H1 (cell line): ENCODE measurements around the gene LHFPL6. TPM values are rescaled to one million over a fixed set of nuclear protein-coding genes. Genes with fewer than 3 reads are reported as not detected.

Experiments
- CTCF ChIA-PET: fragments of 300-600 bp; sonication (Branson Sonifier 250); formaldehyde crosslinking; loops from one replicate; lab custom pipeline; 2021; ENCODE audit not compliant: partially characterized antibody; lab: Charles Lee
- POLR2A ChIA-PET: fragments of 300-600 bp; sonication (Branson Sonifier 250); formaldehyde crosslinking; loops from one replicate; lab custom pipeline; 2021; ENCODE audit warnings: inconsistent platforms; ENCODE audit not compliant: partially characterized antibody; lab: Charles Lee
- DNase-seq, 2 experiments: peaks; one replicate each; pipeline versions ENCODE4 v3.0.0 to v3.0.0-alpha.2; 2010 to 2022; ENCODE audit warnings: low spot score in 2 of 2, low read depth in 1 of 2, mixed read lengths in 1 of 2
- FAIRE-seq: peaks from 2 replicates; lab custom pipeline; 2011; peaks lifted over from hg19 to GRCh38; lab: Jason Lieb, UNC
- H2AFZ ChIP-seq: 2 replicates; pipeline ENCODE4 v1.8.1; 2012; ENCODE audit warnings: low read length, inconsistent platforms
- H2AK5ac ChIP-seq: 2 replicates; pipeline ENCODE4 v1.6.1; 2013; ENCODE audit warnings: low read depth, low read length
- H2BK120ac ChIP-seq: replicated peaks from 2 replicates; pipeline ENCODE3; 2013; ENCODE audit warnings: low read depth, low read length, inconsistent platforms
- H2BK12ac ChIP-seq: 2 replicates; pipeline ENCODE4 v1.6.1; 2013; ENCODE audit warnings: low read depth, low read length
- H2BK15ac ChIP-seq: 2 replicates; pipeline ENCODE4 v1.6.1; 2013; ENCODE audit warnings: low read length
- H2BK20ac ChIP-seq: 2 replicates; pipeline ENCODE4 v1.6.1; 2013; ENCODE audit warnings: low read length
- H2BK5ac ChIP-seq: 2 replicates; pipeline ENCODE4 v1.6.1; 2013; ENCODE audit warnings: low read depth, low read length
- H3K14ac ChIP-seq: 2 replicates; pipeline ENCODE4 v1.6.1; 2013; ENCODE audit warnings: inconsistent platforms; ENCODE audit not compliant: insufficient read length
- H3K18ac ChIP-seq: 2 replicates; pipeline ENCODE4 v1.6.1; 2013; ENCODE audit warnings: low read length; ENCODE audit errors: extremely low read depth
- H3K23ac ChIP-seq: 2 replicates; pipeline ENCODE4 v1.6.1; 2013; ENCODE audit warnings: inconsistent platforms; ENCODE audit not compliant: insufficient read length
- H3K23me2 ChIP-seq: 2 replicates; pipeline ENCODE4 v1.6.1; 2013; ENCODE audit warnings: low read depth, low read length
- H3K27ac ChIP-seq: 2 replicates; pipeline ENCODE4 v1.6.1; 2011; ENCODE audit warnings: low read depth, low read length, inconsistent platforms
- H3K27me3 ChIP-seq, 4 experiments: replicated peaks in 1 of 4; 1 replicate in 1 of 4; 2 replicates in 3 of 4; pipeline versions ENCODE4 v1.6.1 to v1.8.1; 2011 to 2013; ENCODE audit warnings: low read length in 3 of 4, mild to moderate bottlenecking in 3 of 4, inconsistent platforms in 2 of 4, mixed read lengths in 2 of 4, moderate library complexity in 1 of 4; ENCODE audit not compliant: control insufficient read depth in 3 of 4, insufficient read depth in 3 of 4; ENCODE audit errors: extremely low read depth in 1 of 4
- H3K36me3 ChIP-seq, 4 experiments: 2 replicates each; pipeline versions ENCODE4 v1.6.1 to v1.8.1; 2011 to 2013; ENCODE audit warnings: mild to moderate bottlenecking in 4 of 4, low read length in 3 of 4, moderate library complexity in 2 of 4, control low read depth in 1 of 4, inconsistent platforms in 1 of 4; ENCODE audit not compliant: insufficient read depth in 4 of 4, control insufficient read depth in 2 of 4
- H3K4ac ChIP-seq: replicated peaks from 2 replicates; pipeline ENCODE3; 2013; ENCODE audit warnings: low read length, low read depth, mixed read lengths, inconsistent platforms; ENCODE audit not compliant: insufficient read length
- H3K4me1 ChIP-seq, 4 experiments: replicated peaks in 1 of 4; 1 replicate in 1 of 4; 2 replicates in 3 of 4; pipeline versions ENCODE4 v1.6.1 to v1.8.1; 2011 to 2013; ENCODE audit warnings: low read length in 3 of 4, inconsistent platforms in 2 of 4, mixed read lengths in 1 of 4; ENCODE audit not compliant: insufficient read depth in 4 of 4, control insufficient read depth in 3 of 4
- H3K4me2 ChIP-seq, 2 experiments: 2 replicates each; pipeline versions ENCODE4 v1.6.1 to v1.8.1; 2011 to 2013; ENCODE audit warnings: low read depth in 2 of 2, low read length in 2 of 2, control low read depth in 1 of 2, inconsistent platforms in 1 of 2, mild to moderate bottlenecking in 1 of 2; ENCODE audit not compliant: insufficient read depth in 1 of 2
- H3K4me3 ChIP-seq, 4 experiments: fragments of 200-600, 300-600 bp in 1 of 4; sonication (generic), shearing (Covaris generic), sonication (Bioruptor Twin) in 1 of 4; 2 replicates each; pipeline versions ENCODE4 v1.5.1 to v1.8.1; 2011 to 2016; ENCODE audit warnings: low read length in 4 of 4, low read depth in 3 of 4, control low read depth in 2 of 4, inconsistent platforms in 2 of 4, mild to moderate bottlenecking in 2 of 4, mixed read lengths in 1 of 4, moderate library complexity in 1 of 4; ENCODE audit not compliant: insufficient read depth in 2 of 4; ENCODE audit errors: extremely low read depth in 1 of 4
- H3K56ac ChIP-seq: replicated peaks from 2 replicates; pipeline ENCODE3; 2013; ENCODE audit warnings: low read depth, mild to moderate bottlenecking, mixed read lengths, low read length, inconsistent platforms; ENCODE audit not compliant: insufficient read length
- H3K79me1 ChIP-seq: 2 replicates; pipeline ENCODE4 v1.6.1; 2013; ENCODE audit warnings: low read depth, low read length, control low read depth
- H3K79me2 ChIP-seq, 2 experiments: 2 replicates each; pipeline versions ENCODE4 v1.6.1 to v1.8.1; 2012 to 2013; ENCODE audit warnings: low read length in 2 of 2, mild to moderate bottlenecking in 2 of 2, inconsistent platforms in 1 of 2; ENCODE audit not compliant: insufficient read depth in 2 of 2, control insufficient read depth in 1 of 2
- H3K9ac ChIP-seq, 4 experiments: replicated peaks in 1 of 4; 1 replicate in 1 of 4; 2 replicates in 3 of 4; pipeline versions ENCODE4 v1.6.1 to v1.8.1; 2011 to 2013; ENCODE audit warnings: low read depth in 3 of 4, low read length in 3 of 4, control low read depth in 2 of 4, mild to moderate bottlenecking in 2 of 4, moderate library complexity in 2 of 4, inconsistent platforms in 1 of 4; ENCODE audit errors: extremely low read depth in 1 of 4
- H3K9me3 ChIP-seq, 2 experiments: 2 replicates each; pipeline versions ENCODE4 v1.6.1 to v1.8.1; 2012 to 2013; ENCODE audit warnings: mild to moderate bottlenecking in 2 of 2, moderate library complexity in 2 of 2, control low read depth in 1 of 2, inconsistent platforms in 1 of 2, low read depth in 1 of 2, low read length in 1 of 2, mixed read lengths in 1 of 2; ENCODE audit not compliant: insufficient read depth in 2 of 2
- H4K20me1 ChIP-seq, 2 experiments: replicated peaks in 1 of 2; 2 replicates each; pipeline versions ENCODE3 to v1.8.1; 2011 to 2013; ENCODE audit warnings: inconsistent platforms in 2 of 2, low read length in 2 of 2, mild to moderate bottlenecking in 1 of 2; ENCODE audit not compliant: insufficient read depth in 2 of 2, control insufficient read depth in 1 of 2
- H4K5ac ChIP-seq: 2 replicates; pipeline ENCODE4 v1.6.1; 2013; ENCODE audit warnings: low read length, low read depth, mixed read lengths, inconsistent platforms; ENCODE audit not compliant: insufficient read length
- H4K8ac ChIP-seq: 2 replicates; pipeline ENCODE4 v1.8.0; 2013; ENCODE audit warnings: mild to moderate bottlenecking, moderate library complexity, low read length, inconsistent platforms; ENCODE audit not compliant: insufficient read depth; ENCODE audit errors: extremely low read depth
- H4K91ac ChIP-seq: replicated peaks from 2 replicates; pipeline ENCODE3; 2013; ENCODE audit warnings: low read length, mixed read lengths, inconsistent platforms; ENCODE audit not compliant: insufficient read length
- ASH2L ChIP-seq: fragments of 200-600, 300-600 bp; sonication (generic); IDR thresholded peaks from one replicate; pipeline ENCODE4 v1.7.1; 2017; ENCODE audit warnings: low read length
- GABPA ChIP-seq: IDR thresholded peaks from 2 replicates; pipeline ENCODE4 v1.6.1; 2011; ENCODE audit warnings: mild to moderate bottlenecking, low read length, moderate library complexity, borderline replicate concordance; ENCODE audit not compliant: insufficient read depth
- HDAC2 ChIP-seq, 2 experiments: fragments of 300-600 bp in 1 of 2; sonication (generic) in 1 of 2; IDR thresholded peaks; 2 replicates each; pipeline ENCODE4 v1.6.1; 2011 to 2012; ENCODE audit warnings: low read depth in 2 of 2, low read length in 2 of 2, mild to moderate bottlenecking in 2 of 2, moderate library complexity in 2 of 2, borderline replicate concordance in 1 of 2, inconsistent platforms in 1 of 2
- KDM1A ChIP-seq: fragments of 200-600, 300-600 bp; sonication (generic); IDR thresholded peaks from 2 replicates; pipeline ENCODE4 v1.7.1; 2016; ENCODE audit warnings: mild to moderate bottlenecking, low read length, borderline replicate concordance
- MAFK ChIP-seq: IDR thresholded peaks from 2 replicates; pipeline ENCODE4 v1.6.1; 2012; ENCODE audit warnings: low read depth, mild to moderate bottlenecking, improper control_type of control experiment, low read length
- RBBP5 ChIP-seq: IDR thresholded peaks from 2 replicates; pipeline ENCODE4 v1.7.1; 2012; ENCODE audit warnings: low read depth, mild to moderate bottlenecking, inconsistent platforms, low read length, moderate library complexity, borderline replicate concordance
- SAP30 ChIP-seq: fragments of 300-600 bp; sonication (generic); IDR thresholded peaks from 2 replicates; pipeline ENCODE4 v1.7.1; 2012; ENCODE audit warnings: low read length, moderate library complexity, mild to moderate bottlenecking, inconsistent platforms; ENCODE audit not compliant: insufficient read depth, insufficient replicate concordance
- SIN3A ChIP-seq, 2 experiments: IDR thresholded peaks in 1 of 2; conservative IDR thresholded peaks in 1 of 2; 2 replicates each; pipeline ENCODE4 v1.6.1; 2011 to 2012; ENCODE audit warnings: low read length in 2 of 2, improper control_type of control experiment in 1 of 2, low read depth in 1 of 2, mild to moderate bottlenecking in 1 of 2
- SP1 ChIP-seq: IDR thresholded peaks from 2 replicates; pipeline ENCODE4 v1.6.1; 2011; ENCODE audit warnings: low read depth, low read length
- SP2 ChIP-seq: IDR thresholded peaks from 2 replicates; pipeline ENCODE4 v1.6.1; 2012; ENCODE audit warnings: mild to moderate bottlenecking, low read length, inconsistent platforms
- SP4 ChIP-seq: IDR thresholded peaks from 2 replicates; pipeline ENCODE4 v1.6.1; 2012; ENCODE audit warnings: low read length, inconsistent platforms
- YY1 ChIP-seq: IDR thresholded peaks from 2 replicates; pipeline ENCODE4 v1.6.1; 2011; ENCODE audit warnings: low read depth, mild to moderate bottlenecking, low read length
- WGBS, 2 experiments: shearing (Covaris generic) in 1 of 2; methylation state at CpG; one replicate each; pipeline versions ENCODE4 v1.1.6 to v1.1.7; 2013 to 2015; ENCODE audit warnings: low lambda C conversion rate in 2 of 2, mixed read lengths in 2 of 2, inconsistent platforms in 1 of 2, low coverage in 1 of 2, missing lambda C conversion rate in 1 of 2; ENCODE audit not compliant: insufficient replicate concordance in 2 of 2, insufficient coverage in 1 of 2, insufficient read length in 1 of 2; ENCODE audit errors: extremely low coverage in 1 of 2, missing lambda C conversion rate in 1 of 2; 5-methylcytosine and 5-hydroxymethylcytosine counted together
- polyA plus RNA-seq, 7 experiments: library from polyadenylated mRNA; depleted of rRNA in 3 of 7; stranded (reverse) in 5 of 7; unstranded in 2 of 7; fragments of >200 nt in 5 of 7; fragments of 200-250 nt in 2 of 7; gene quantifications; 1 replicate in 5 of 7; 2 replicates in 1 of 7; 4 replicates in 1 of 7; pipeline versions ENCODE4 v1.2.1 to v1.2.3, GENCODE V29; 2011 to 2013; ENCODE audit warnings: missing spikeins in 2 of 7, mixed read lengths in 2 of 7
- total RNA-seq: library from RNA; stranded (reverse); fragmentation: NEBNext Ultra II Directional; extraction: Animal tissue kit (Norgen Biotek cat#: 25700); gene quantifications from 2 replicates; pipeline ENCODE4 v1.2.1, GENCODE V29; 2021
- TF ChIP-seq, protein P1 (sequence below): IDR thresholded peaks from 2 replicates; pipeline ENCODE4 v1.6.1; 2012; ENCODE audit warnings: inconsistent platforms

The LHFPL6 gene
- total and polyA plus RNA-seq, 2 of the 8 experiments (the other 6 are each of a cell fraction or from before 2014, with no cell fraction given): 7.6 to 17.0 TPM

DNA sequence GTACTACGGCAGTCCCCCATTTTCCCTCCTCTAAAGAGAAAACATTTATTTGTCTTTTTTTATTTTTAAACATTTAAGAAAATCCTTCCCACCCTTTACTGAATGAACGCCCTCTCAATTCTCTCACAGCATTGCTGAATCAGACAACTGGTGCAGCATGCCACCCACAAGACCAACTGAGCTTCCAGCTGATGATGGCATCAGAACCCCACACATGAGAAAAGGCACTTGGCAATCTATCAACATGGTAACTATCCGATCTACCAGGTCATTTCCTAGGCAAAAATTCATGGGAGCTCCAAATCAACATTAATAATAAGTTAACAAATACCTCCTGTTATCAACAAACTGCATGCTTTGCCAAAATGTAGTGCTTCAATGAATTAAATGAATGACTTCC, 43.1 kb downstream of the LHFPL6 start:
- Histone ChIP-seq H3K4me1 (peaks cover 0 to 7% (median 2%) of the 10 kb centered on the region in 4 experiments; a peak in 4 of 7 replicates), H3K18ac (no peak overlapping the region), H2AK5ac (no peak overlapping the region), H2BK20ac (no peak overlapping the region), H2BK12ac (no peak overlapping the region), H3K4me2 (no peak overlapping the region), H2BK5ac (no peak overlapping the region), H3K79me1 (no peaks in the 10 kb centered on the region), H3K27me3 (no peaks in the 10 kb centered on the region), H3K9me3 (0 out of 4 replicates have a peak, but pooled peaks cover 0 to 2% of the 10 kb centered on the region in 2 experiments), H4K8ac (no peak overlapping the region), H3K36me3 (no peaks in the 10 kb centered on the region), H3K23ac (no peak overlapping the region), H3K4me3 (no peak overlapping the region), H3K79me2 (no peaks in the 10 kb centered on the region), H2BK15ac (no peak overlapping the region), H4K20me1 (no peaks in the 10 kb centered on the region), H2AFZ (no peak overlapping the region), H2BK120ac (no peak overlapping the region), H4K91ac (no peak overlapping the region), H3K9ac (no peak overlapping the region), H3K27ac (no peak overlapping the region), H3K4ac (no peak overlapping the region), H3K23me2 (no peaks in the 10 kb centered on the region; the same call in 1 of the 2 replicates), H3K14ac (no peak overlapping the region), H4K5ac (no peak overlapping the region), H3K56ac (no peak overlapping the region)
- FAIRE-seq (no peak), DNase-seq (no peak)
- ChIA-PET CTCF (interaction anchor here (1.0 to 1.5 kb wide), 3 partner anchors 53 to 296 kb away, joined by 3 read pairs; no protein-coding TSS in a partner anchor), POLR2A (interaction anchor here (1.2 to 1.5 kb wide), 2 partner anchors 14 to 29 kb away, joined by 3 read pairs; no protein-coding TSS in a partner anchor)
- WGBS, 2 experiments: 87% methylated on average over 3 of the region's 3 CpGs; no CpG with 5 or more reads in 1 of the 2 experiments
- TF ChIP-seq KDM1A: no peak
- no peak for TF ChIP-seq RBBP5
- TF ChIP-seq, protein P1, sequence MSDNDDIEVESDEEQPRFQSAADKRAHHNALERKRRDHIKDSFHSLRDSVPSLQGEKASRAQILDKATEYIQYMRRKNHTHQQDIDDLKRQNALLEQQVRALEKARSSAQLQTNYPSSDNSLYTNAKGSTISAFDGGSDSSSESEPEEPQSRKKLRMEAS: no peak
- no peak for TF ChIP-seq GABPA
- no peak for TF ChIP-seq MAFK
- TF ChIP-seq SIN3A (conservative IDR thresholded peaks at IDR 0.05 in 1 of 2, IDR thresholded peaks at IDR 0.05 in 1 of 2; ENCODE audit: low read depth in 1 of 2, low read length in 2 of 2): no peak
- TF ChIP-seq SP1: no peak
- TF ChIP-seq HDAC2 (IDR thresholded peaks at IDR 0.05; ENCODE audit: borderline replicate concordance in 1 of 2, low read depth in 2 of 2, low read length in 2 of 2): no peak
- TF ChIP-seq ASH2L: no peak
- TF ChIP-seq SP2: no peak
- no peak for TF ChIP-seq SP4
- no peak for TF ChIP-seq YY1
- no peak for TF ChIP-seq SAP30
